Fibroblast of lung (primary cell): ENCODE data around the gene ZNF747. TPM values are rescaled to one million over a fixed set of nuclear protein-coding genes. Genes with fewer than 3 reads are reported as not detected.

Experiments used
- DNase-seq, 2 donors: peaks; one replicate each; pipeline versions ENCODE4 v3.0.0 to v3.0.0-alpha.2; 2010; ENCODE audit warnings: low read depth in 2 of 2
- H2AFZ ChIP-seq: 2 replicates; pipeline ENCODE4 v1.5.1; 2012; ENCODE audit warnings: low read length, control low read depth, inconsistent platforms
- H3K27ac ChIP-seq: 2 replicates; pipeline ENCODE4 v1.5.1; 2011; ENCODE audit warnings: low read length, control low read depth; ENCODE audit not compliant: insufficient read depth
- H3K27me3 ChIP-seq: 2 replicates; pipeline ENCODE4 v1.5.1; 2011; ENCODE audit warnings: mild to moderate bottlenecking, low read length; ENCODE audit not compliant: control insufficient read depth, insufficient read depth
- H3K36me3 ChIP-seq: 2 replicates; pipeline ENCODE4 v1.5.1; 2011; ENCODE audit warnings: low read length; ENCODE audit not compliant: control insufficient read depth, insufficient read depth
- H3K4me1 ChIP-seq: 2 replicates; pipeline ENCODE4 v1.5.1; 2011; ENCODE audit warnings: low read length; ENCODE audit not compliant: control insufficient read depth, insufficient read depth; ENCODE audit errors: extremely low read depth
- H3K4me2 ChIP-seq: 2 replicates; pipeline ENCODE4 v1.5.1; 2011; ENCODE audit warnings: low read length, control low read depth; ENCODE audit not compliant: insufficient read depth; ENCODE audit errors: extremely low read depth
- H3K4me3 ChIP-seq, 4 experiments: fragments of 200-600 bp in 1 of 4; sonication (generic) in 1 of 4; replicated peaks in 1 of 4; 2 replicates each; pipeline ENCODE4 v1.5.1; 2011 to 2016; ENCODE audit warnings: low read length in 4 of 4, low read depth in 3 of 4, mild to moderate bottlenecking in 3 of 4, control low read depth in 2 of 4, inconsistent platforms in 1 of 4, mixed read lengths in 1 of 4; ENCODE audit not compliant: insufficient read depth in 1 of 4; ENCODE audit errors: control extremely low read depth in 1 of 4
- H3K79me2 ChIP-seq: 2 replicates; pipeline ENCODE4 v1.5.1; 2012; ENCODE audit warnings: mild to moderate bottlenecking, low read length, inconsistent platforms; ENCODE audit not compliant: control insufficient read depth, insufficient read depth
- H3K9ac ChIP-seq: 2 replicates; pipeline ENCODE4 v1.5.1; 2011; ENCODE audit warnings: mild to moderate bottlenecking, low read length, control low read depth; ENCODE audit not compliant: insufficient read depth
- H3K9me3 ChIP-seq: 2 replicates; pipeline ENCODE4 v1.5.1; 2012; ENCODE audit warnings: low read depth, low read length; ENCODE audit not compliant: control insufficient read depth, insufficient read depth
- H4K20me1 ChIP-seq: 2 replicates; pipeline ENCODE4 v1.5.1; 2011; ENCODE audit warnings: low read length; ENCODE audit not compliant: control insufficient read depth, insufficient read depth; ENCODE audit errors: extremely low read depth
- CTCF ChIP-seq, 2 donors: IDR thresholded peaks in 1 of 2; conservative IDR thresholded peaks in 1 of 2; 1 replicate in 1 of 2; 2 replicates in 1 of 2; pipeline ENCODE4 v1.5.1; 2011 to 2012; ENCODE audit warnings: low read length in 2 of 2, control low read depth in 1 of 2, inconsistent platforms in 1 of 2, low read depth in 1 of 2, mild to moderate bottlenecking in 1 of 2
- EZH2 ChIP-seq: IDR thresholded peaks from 2 replicates; pipeline ENCODE4 v1.5.1; 2012; ENCODE audit warnings: low read length, control low read depth, mild to moderate bottlenecking; ENCODE audit errors: missing control alignments
- polyA plus RNA-seq, 2 donors: library from polyadenylated mRNA; depleted of rRNA in 1 of 2; stranded (reverse) in 1 of 2; unstranded in 1 of 2; fragments of >200 nt; gene quantifications; 2 replicates each; pipeline ENCODE4 v1.2.1, GENCODE V29; 2011 to 2012; ENCODE audit warnings: missing spikeins in 1 of 2
- total RNA-seq: library from RNA; depleted of rRNA; stranded (reverse); fragments of >200 nt; gene quantifications from 2 replicates; pipeline ENCODE4 v1.2.1, GENCODE V29; 2014

ZNF747 gene
- total and polyA plus RNA-seq, 2 donors (not counting 1 experiment from before 2014, with no cell fraction given): 4.4 to 10.6 TPM

DNA sequence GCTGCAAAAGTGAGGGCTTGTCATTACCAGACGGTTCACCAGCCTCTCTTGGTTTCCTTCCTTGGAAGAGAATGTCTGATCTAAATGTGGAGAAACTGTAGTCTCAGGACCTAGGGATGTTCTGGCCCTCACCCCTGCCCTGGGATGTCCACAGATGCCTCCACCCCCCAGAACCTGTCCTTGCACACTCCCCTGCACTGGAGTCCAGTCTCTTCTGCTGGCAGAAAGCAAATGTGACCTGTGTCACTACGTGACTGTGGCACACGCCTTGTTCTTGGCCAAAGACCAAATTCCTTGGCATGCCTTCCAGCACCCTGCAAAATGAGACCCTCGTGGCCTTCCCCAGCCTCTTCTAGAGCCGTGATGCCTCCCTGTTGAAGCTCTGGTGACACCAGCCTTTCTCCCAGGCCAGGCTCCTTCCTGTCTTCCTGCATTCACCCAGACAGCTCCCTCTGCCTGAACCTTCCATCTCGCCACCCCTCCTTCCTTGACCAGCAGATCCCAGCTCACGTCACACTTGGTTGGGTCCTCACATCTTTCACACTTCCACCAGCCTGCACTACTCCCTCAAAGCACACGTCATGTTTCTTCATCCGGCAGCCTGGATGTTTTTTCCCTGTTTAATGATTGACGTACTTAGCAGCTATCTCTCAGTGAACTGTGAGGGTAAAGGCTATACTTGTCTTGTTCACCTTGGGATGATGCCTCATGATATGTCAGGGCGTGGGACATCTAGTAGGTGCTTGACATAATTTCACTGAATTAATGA lies 12.6 kb downstream of the ZNF747 start:
- no peaks in the 10 kb centered on the region for H4K20me1 ChIP-seq
- no peaks in the 10 kb centered on the region for H3K9me3 ChIP-seq
- no peak overlapping the region for H3K4me2 ChIP-seq
- H3K27me3 ChIP-seq: no peaks in the 10 kb centered on the region
- H3K9ac ChIP-seq: no peak overlapping the region
- H2AFZ ChIP-seq: no peak overlapping the region
- H3K4me3 ChIP-seq: no peak overlapping the region
- TF ChIP-seq CTCF (conservative IDR thresholded peaks at IDR 0.05 in 1 of 2, IDR thresholded peaks at IDR 0.05 in 1 of 2; ENCODE audit: low read depth in 1 of 2, low read length in 2 of 2) (no peak), EZH2 (no peak)
- peaks cover 7% of the 10 kb centered on the region for H3K36me3 ChIP-seq
- H3K27ac ChIP-seq: no peak overlapping the region
- DNase-seq: no peak
- no peaks in the 10 kb centered on the region for H3K79me2 ChIP-seq
- no peaks in the 10 kb centered on the region for H3K4me1 ChIP-seq

- TF ChIP-seq CTCF (conservative IDR thresholded peaks at IDR 0.05 in 1 of 2, IDR thresholded peaks at IDR 0.05 in 1 of 2; ENCODE audit: low read depth in 1 of 2, low read length in 2 of 2) (no peak), EZH2 (no peak)
- no peaks in the 10 kb centered on the region for H3K4me1 ChIP-seq
- H3K27ac ChIP-seq: no peak overlapping the region
- no peak overlapping the region for H3K4me2 ChIP-seq
- no peaks in the 10 kb centered on the region for H3K79me2 ChIP-seq
- no peaks in the 10 kb centered on the region for H3K27me3 ChIP-seq
- no peaks in the 10 kb centered on the region for H4K20me1 ChIP-seq
- H3K9ac ChIP-seq: no peak overlapping the region
- no peak overlapping the region for H2AFZ ChIP-seq
- no peak for DNase-seq
- peaks cover 7% of the 10 kb centered on the region for H3K36me3 ChIP-seq
- no peaks in the 10 kb centered on the region for H3K9me3 ChIP-seq
- no peak overlapping the region for H3K4me3 ChIP-seq
Observed at GRCh38 chr16:30521476-30521872, 13.2 kb downstream of the ZNF747 start.

DNA sequence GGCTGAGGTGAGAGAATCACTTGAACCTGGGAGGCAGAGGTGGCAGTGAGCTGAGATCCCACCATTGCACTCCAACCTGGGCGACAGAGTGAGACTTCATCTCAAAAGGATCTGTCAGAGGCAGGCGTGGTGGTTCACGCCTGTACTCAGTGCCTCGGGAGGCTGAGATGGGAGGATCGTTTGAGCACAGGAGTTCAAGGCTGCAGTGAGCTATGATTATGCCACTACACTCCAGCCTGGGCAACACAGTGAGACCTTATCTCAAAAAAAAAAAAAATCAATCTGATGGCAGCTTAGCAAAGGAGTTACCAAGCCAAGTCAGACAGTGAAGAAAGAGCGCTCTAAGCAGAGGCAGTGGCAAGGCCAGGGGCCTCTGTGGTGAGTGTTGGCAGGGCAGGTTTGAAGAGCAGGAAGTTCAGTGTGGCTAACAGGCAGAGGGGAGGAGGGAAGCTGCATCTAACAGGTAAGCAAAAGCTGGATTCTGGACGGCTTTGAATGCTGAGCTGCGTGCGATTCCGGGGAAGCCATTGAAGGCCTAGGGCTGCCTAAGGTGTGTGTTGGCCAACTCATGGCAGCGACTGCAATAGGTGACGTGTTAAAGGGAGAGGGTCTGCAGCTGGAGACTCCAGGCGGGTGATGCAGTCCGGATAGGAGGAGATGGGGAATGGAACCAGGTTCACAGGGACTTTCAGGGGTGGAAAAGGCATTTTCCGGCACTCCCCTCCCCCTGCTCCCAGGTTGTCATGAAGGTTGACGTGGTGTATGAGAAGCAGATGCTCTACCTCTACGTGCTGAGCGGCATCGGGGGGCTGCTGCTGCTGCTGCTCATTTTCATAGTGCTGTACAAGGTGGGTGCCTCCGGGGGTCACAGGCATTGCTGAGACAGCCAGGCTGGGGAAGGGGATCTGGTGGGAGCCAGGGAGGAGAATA lies 15.3 kb downstream of the ZNF747 start:
- DNase-seq: no peak
- H3K4me2 ChIP-seq: no peak overlapping the region
- H3K27ac ChIP-seq: no peak overlapping the region
- H3K36me3 ChIP-seq: peaks cover under 1% of the 10 kb centered on the region
- H3K9me3 ChIP-seq: no peaks in the 10 kb centered on the region
- H4K20me1 ChIP-seq: no peaks in the 10 kb centered on the region
- no peak overlapping the region for H3K4me3 ChIP-seq
- no peaks in the 10 kb centered on the region for H3K27me3 ChIP-seq
- TF ChIP-seq CTCF (conservative IDR thresholded peaks at IDR 0.05 in 1 of 2, IDR thresholded peaks at IDR 0.05 in 1 of 2; ENCODE audit: low read depth in 1 of 2, low read length in 2 of 2) (no peak), EZH2 (no peak)
- no peak overlapping the region for H3K9ac ChIP-seq
- H2AFZ ChIP-seq: no peak overlapping the region
- H3K4me1 ChIP-seq: no peaks in the 10 kb centered on the region
- H3K79me2 ChIP-seq: no peaks in the 10 kb centered on the region
